HepG2 (cell line): ENCODE data around the gene SRCIN1. TPM values are rescaled to one million over a fixed set of nuclear protein-coding genes. Genes with fewer than 3 reads are reported as not detected.

Experiments
- ATAC-seq: fragments of 200-7000 bp; cut with Tn5 transposase; 3 replicates; pipeline ENCODE4 v1.9.1; 2020; ENCODE audit warnings: mild to moderate bottlenecking, moderate library complexity
- BruUV-seq: library from RNA; stranded (reverse); fragments of 400-500 nt; replicated peaks from 2 replicates; lab custom pipeline; 2021; lab: Mats Ljungman, UMichigan
- CTCF ChIA-PET: fragments of 300-600 bp; formaldehyde crosslinking; extraction: SDS; loops from one replicate; lab custom pipeline; 2021; ENCODE audit warnings: low total read pairs, inconsistent platforms, low intra/inter-chr PET ratio; lab: Yijun Ruan, JAX
- POLR2A ChIA-PET: fragments of 350-600 bp; sonication (Branson Sonifier 250); formaldehyde crosslinking; loops from one replicate; lab custom pipeline; 2020; ENCODE audit warnings: antibody characterized with exemption, inconsistent platforms; lab: Yijun Ruan, JAX
- DNase-seq: peaks from one replicate; pipeline ENCODE4 v3.0.0-alpha.2; 2015; ENCODE audit warnings: low spot score
- FAIRE-seq: peaks from 3 replicates; lab custom pipeline; 2011; peaks lifted over from hg19 to GRCh38; lab: Jason Lieb, UNC
- H2AFZ ChIP-seq: one replicate; pipeline ENCODE4 v1.6.1; 2011; ENCODE audit warnings: low read length, inconsistent platforms
- H3K27ac ChIP-seq: fragments of 300-600 bp; 3 replicates; pipeline ENCODE4 v1.8.0; 2011; ENCODE audit warnings: mixed run types, mild to moderate bottlenecking, mixed read lengths, low read length, inconsistent platforms; ENCODE audit not compliant: insufficient read depth; ENCODE audit errors: extremely low read length
- H3K27me3 ChIP-seq, 2 experiments: fragments of 200-600 bp in 1 of 2; 2 replicates in 1 of 2; 3 replicates in 1 of 2; pipeline versions ENCODE4 v1.6.0 to v1.8.0; 2011; ENCODE audit warnings: low read length in 2 of 2, mild to moderate bottlenecking in 2 of 2, moderate library complexity in 2 of 2, inconsistent platforms in 1 of 2; ENCODE audit not compliant: insufficient read depth in 2 of 2, control insufficient read depth in 1 of 2
- H3K36me3 ChIP-seq, 2 experiments: fragments of 200-600 bp in 1 of 2; replicated peaks in 1 of 2; 2 replicates in 1 of 2; 3 replicates in 1 of 2; pipeline versions ENCODE4 v1.5.1 to v1.8.0; 2011; ENCODE audit warnings: low read length in 2 of 2, inconsistent platforms in 1 of 2; ENCODE audit not compliant: insufficient read depth in 2 of 2, control insufficient read depth in 1 of 2
- H3K4me1 ChIP-seq: 2 replicates; pipeline ENCODE4 v1.5.1; 2012; ENCODE audit warnings: low read length, inconsistent platforms; ENCODE audit not compliant: insufficient read depth
- H3K4me2 ChIP-seq: 2 replicates; pipeline ENCODE4 v1.6.0; 2011; ENCODE audit warnings: low read depth, low read length, inconsistent platforms
- H3K4me3 ChIP-seq, 3 experiments: fragments of 200-600 bp in 1 of 3; sonication (generic), shearing (Covaris generic) in 1 of 3; replicated peaks in 1 of 3; 2 replicates each; pipeline ENCODE4 v1.5.1; 2011 to 2016; ENCODE audit warnings: low read length in 3 of 3, inconsistent platforms in 2 of 3, low read depth in 2 of 3, mild to moderate bottlenecking in 2 of 3, control low read depth in 1 of 3, mixed read lengths in 1 of 3; ENCODE audit not compliant: insufficient read depth in 1 of 3
- H3K79me2 ChIP-seq: one replicate; pipeline ENCODE4 v1.6.1; 2011; ENCODE audit warnings: low read length, inconsistent platforms; ENCODE audit not compliant: insufficient read depth
- H3K9ac ChIP-seq: 2 replicates; pipeline ENCODE4 v1.6.0; 2011; ENCODE audit warnings: mild to moderate bottlenecking, low read depth, low read length, inconsistent platforms; ENCODE audit not compliant: insufficient read depth
- H3K9me3 ChIP-seq: 2 replicates; pipeline ENCODE4 v1.5.1; 2012; ENCODE audit warnings: mild to moderate bottlenecking, low read length
- H4K20me1 ChIP-seq: 2 replicates; pipeline ENCODE4 v1.6.0; 2011; ENCODE audit warnings: inconsistent platforms, mild to moderate bottlenecking, low read length, moderate library complexity; ENCODE audit not compliant: insufficient read depth
- CC2D1A ChIP-seq: sonication (generic); formaldehyde crosslinking; IDR thresholded peaks from 2 replicates; pipeline ENCODE4 v1.8.1; 2023; ENCODE audit warnings: mild to moderate bottlenecking, missing genetic modification reagents
- HNF1B ChIP-seq: sonication (generic); formaldehyde crosslinking; IDR thresholded peaks from 2 replicates; pipeline ENCODE4 v1.5.1; 2020; ENCODE audit warnings: mild to moderate bottlenecking, moderate library complexity, missing genetic modification reagents
- MTF1 ChIP-seq: sonication (generic); formaldehyde crosslinking; IDR thresholded peaks from 2 replicates; pipeline ENCODE4 v1.5.0; 2020; ENCODE audit warnings: missing genetic modification reagents
- NCOA5 ChIP-seq: sonication (generic); formaldehyde crosslinking; IDR thresholded peaks from 2 replicates; pipeline ENCODE4 v1.4.0; 2020; ENCODE audit warnings: missing genetic modification reagents
- NONO ChIP-seq, 2 experiments: fragments of 450-650 bp in 1 of 2; sonication (generic) in 1 of 2; formaldehyde crosslinking in 1 of 2; IDR thresholded peaks in 1 of 2; conservative IDR thresholded peaks in 1 of 2; 2 replicates each; pipeline versions ENCODE4 v1.6.1 to v1.8.0; 2017 to 2022; ENCODE audit warnings: mild to moderate bottlenecking in 1 of 2, missing genetic modification reagents in 1 of 2, moderate library complexity in 1 of 2
- RARA ChIP-seq: IDR thresholded peaks from 2 replicates; pipeline ENCODE4 v1.6.1; 2016; ENCODE audit warnings: missing genetic modification reagents, missing compliant biosample characterization
- TAF1 ChIP-seq: sonication (generic); formaldehyde crosslinking; IDR thresholded peaks from 2 replicates; pipeline ENCODE4 v1.4.0; 2020; ENCODE audit warnings: missing genetic modification reagents
- ZNF382 ChIP-seq: sonication (generic); formaldehyde crosslinking; IDR thresholded peaks from 2 replicates; pipeline ENCODE4 v1.5.0; 2020; ENCODE audit warnings: missing genetic modification reagents, mild to moderate bottlenecking, borderline replicate concordance
- ZNF547 ChIP-seq: sonication (generic); formaldehyde crosslinking; IDR thresholded peaks from 2 replicates; pipeline ENCODE4 v1.5.1; 2020; ENCODE audit warnings: mild to moderate bottlenecking, missing genetic modification reagents
- ZNF572 ChIP-seq: sonication (generic); formaldehyde crosslinking; IDR thresholded peaks from 2 replicates; pipeline ENCODE4 v1.5.1; 2020; ENCODE audit warnings: mild to moderate bottlenecking, missing genetic modification reagents
- in situ Hi-C: cut with HindIII; loops from 2 replicates; pipeline ENCODE4 v1.10.0; 2017; ENCODE audit warnings: low pct_unique_long_range_greater_than_20kb; ENCODE audit not compliant: extremely low pct_ligation_motif_present
- intact Hi-C: fragments of 100-400 bp; cut with micrococcal nuclease; formaldehyde crosslinking; loops from one replicate; pipeline ENCODE4 v1.10.0; 2022; ENCODE audit not compliant: unreplicated experiment
- polyA plus RNA-seq, 8 experiments: library from polyadenylated mRNA; depleted of rRNA in 3 of 8; stranded (reverse) in 7 of 8; unstranded in 1 of 8; fragments of >200 nt; fragmentation: Illumina TruSeq in 4 of 8; extraction: Trizol in 4 of 8; gene quantifications; 2 replicates each; pipeline versions ENCODE4 v1.2.1 to v1.2.3, GENCODE V29; 2011 to 2016; ENCODE audit warnings: low read depth in 4 of 8, missing spikeins in 1 of 8, mixed read lengths in 1 of 8; ENCODE audit not compliant: insufficient read depth in 1 of 8
- total RNA-seq, 5 experiments: library from RNA; depleted of rRNA; stranded (reverse); fragments of >200 nt; fragmentation: Illumina TruSeq; extraction: Trizol; gene quantifications; 2 replicates each; pipeline ENCODE4 v1.2.3, GENCODE V29; 2016; ENCODE audit warnings: low read depth in 1 of 5
- TF ChIP-seq, protein P1 (sequence below): sonication (generic); formaldehyde crosslinking; IDR thresholded peaks from 2 replicates; pipeline ENCODE4 v1.5.1; 2020; ENCODE audit warnings: mild to moderate bottlenecking, missing genetic modification reagents, borderline replicate concordance
- TF ChIP-seq, protein P2 (sequence below): sonication (generic); formaldehyde crosslinking; IDR thresholded peaks from 2 replicates; pipeline ENCODE4 v1.4.0; 2020; ENCODE audit warnings: missing genetic modification reagents, mild to moderate bottlenecking, borderline replicate concordance

The SRCIN1 gene
- total and polyA plus RNA-seq, 2 of the 13 experiments (the other 11 are each of a cell fraction or from before 2014, with no cell fraction given) = 1.2 to 9.6 TPM

DNA sequence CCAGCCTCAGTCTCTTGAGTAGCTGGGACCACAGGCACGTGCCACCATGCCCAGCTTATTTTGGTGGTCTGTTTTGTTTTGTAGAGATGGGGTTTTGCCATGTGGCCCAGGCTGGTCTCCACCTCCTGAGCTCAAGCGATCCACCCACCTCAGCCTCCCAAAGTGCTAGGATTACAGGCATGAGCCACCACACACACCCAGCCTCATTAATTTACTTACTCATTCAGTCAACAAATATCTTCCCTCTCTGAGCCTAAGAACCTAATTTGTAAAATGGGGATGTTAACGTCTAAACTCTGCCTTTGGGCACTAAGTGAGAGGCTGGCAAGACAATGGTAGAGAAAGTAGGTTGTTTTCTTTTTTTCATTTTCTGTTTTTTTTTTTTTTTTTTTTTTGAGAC is 22.6 kb downstream of the SRCIN1 start (continued):
- TF ChIP-seq, protein P1, sequence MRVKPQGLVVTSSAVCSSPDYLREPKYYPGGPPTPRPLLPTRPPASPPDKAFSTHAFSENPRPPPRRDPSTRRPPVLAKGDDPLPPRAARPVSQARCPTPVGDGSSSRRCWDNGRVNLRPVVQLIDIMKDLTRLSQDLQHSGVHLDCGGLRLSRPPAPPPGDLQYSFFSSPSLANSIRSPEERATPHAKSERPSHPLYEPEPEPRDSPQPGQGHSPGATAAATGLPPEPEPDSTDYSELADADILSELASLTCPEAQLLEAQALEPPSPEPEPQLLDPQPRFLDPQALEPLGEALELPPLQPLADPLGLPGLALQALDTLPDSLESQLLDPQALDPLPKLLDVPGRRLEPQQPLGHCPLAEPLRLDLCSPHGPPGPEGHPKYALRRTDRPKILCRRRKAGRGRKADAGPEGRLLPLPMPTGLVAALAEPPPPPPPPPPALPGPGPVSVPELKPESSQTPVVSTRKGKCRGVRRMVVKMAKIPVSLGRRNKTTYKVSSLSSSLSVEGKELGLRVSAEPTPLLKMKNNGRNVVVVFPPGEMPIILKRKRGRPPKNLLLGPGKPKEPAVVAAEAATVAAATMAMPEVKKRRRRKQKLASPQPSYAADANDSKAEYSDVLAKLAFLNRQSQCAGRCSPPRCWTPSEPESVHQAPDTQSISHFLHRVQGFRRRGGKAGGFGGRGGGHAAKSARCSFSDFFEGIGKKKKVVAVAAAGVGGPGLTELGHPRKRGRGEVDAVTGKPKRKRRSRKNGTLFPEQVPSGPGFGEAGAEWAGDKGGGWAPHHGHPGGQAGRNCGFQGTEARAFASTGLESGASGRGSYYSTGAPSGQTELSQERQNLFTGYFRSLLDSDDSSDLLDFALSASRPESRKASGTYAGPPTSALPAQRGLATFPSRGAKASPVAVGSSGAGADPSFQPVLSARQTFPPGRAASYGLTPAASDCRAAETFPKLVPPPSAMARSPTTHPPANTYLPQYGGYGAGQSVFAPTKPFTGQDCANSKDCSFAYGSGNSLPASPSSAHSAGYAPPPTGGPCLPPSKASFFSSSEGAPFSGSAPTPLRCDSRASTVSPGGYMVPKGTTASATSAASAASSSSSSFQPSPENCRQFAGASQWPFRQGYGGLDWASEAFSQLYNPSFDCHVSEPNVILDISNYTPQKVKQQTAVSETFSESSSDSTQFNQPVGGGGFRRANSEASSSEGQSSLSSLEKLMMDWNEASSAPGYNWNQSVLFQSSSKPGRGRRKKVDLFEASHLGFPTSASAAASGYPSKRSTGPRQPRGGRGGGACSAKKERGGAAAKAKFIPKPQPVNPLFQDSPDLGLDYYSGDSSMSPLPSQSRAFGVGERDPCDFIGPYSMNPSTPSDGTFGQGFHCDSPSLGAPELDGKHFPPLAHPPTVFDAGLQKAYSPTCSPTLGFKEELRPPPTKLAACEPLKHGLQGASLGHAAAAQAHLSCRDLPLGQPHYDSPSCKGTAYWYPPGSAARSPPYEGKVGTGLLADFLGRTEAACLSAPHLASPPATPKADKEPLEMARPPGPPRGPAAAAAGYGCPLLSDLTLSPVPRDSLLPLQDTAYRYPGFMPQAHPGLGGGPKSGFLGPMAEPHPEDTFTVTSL (CRISPR knock-in tag) = no peak
- TF ChIP-seq ZNF382 (CRISPR knock-in tag) = no peak
- no peak for TF ChIP-seq CC2D1A (CRISPR knock-in tag)
- TF ChIP-seq MTF1 = no peak
- TF ChIP-seq ZNF547 = no peak
- TF ChIP-seq TAF1 (CRISPR knock-in tag) = no peak

DNA sequence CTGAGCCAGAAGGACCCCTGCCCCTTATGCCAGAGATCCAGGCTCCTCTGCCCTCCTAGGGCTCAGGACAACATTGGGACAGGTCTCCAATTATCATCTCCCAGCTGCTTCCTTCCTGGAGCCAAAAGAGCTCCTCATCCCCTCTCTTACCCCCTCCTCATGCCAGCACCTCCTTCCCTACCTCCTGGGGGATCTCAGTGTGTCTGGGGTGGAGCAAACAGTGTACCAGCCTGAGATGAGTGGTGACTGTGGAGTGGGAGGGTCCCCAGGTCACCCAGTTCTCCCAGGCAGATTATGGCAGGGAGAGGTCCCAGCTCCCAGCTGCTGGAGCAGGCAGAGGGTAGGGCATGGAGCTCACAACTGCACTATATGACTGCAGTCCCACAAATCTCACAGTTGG is 23.7 kb downstream of the SRCIN1 start:
- peaks cover 40% of the 10 kb centered on the region for H3K4me1 ChIP-seq
- CTCF ChIA-PET = interaction anchor here (1.2 kb wide), 1 partner anchor 81 kb away, joined by 3 read pairs; no protein-coding TSS in a partner anchor
- no peak overlapping the region for H3K27ac ChIP-seq
- intact Hi-C loops (no loop called here), in situ Hi-C loops (no loop called here)
- H3K4me3 ChIP-seq = no peak overlapping the region
- H2AFZ ChIP-seq = no peak overlapping the region
- H3K9me3 ChIP-seq = no peaks in the 10 kb centered on the region
- no peak for DNase-seq
- peaks cover 3 to 39% of the 10 kb centered on the region in 2 experiments; a peak in 4 of 5 replicates for H3K27me3 ChIP-seq
- H3K4me2 ChIP-seq = no peak overlapping the region
- 0 out of 2 replicates have a peak, but pooled peaks have one; percentile 24 for TF ChIP-seq HNF1B (CRISPR knock-in tag)
- no peak for TF ChIP-seq NONO (IDR thresholded peaks at IDR 0.05)
- 0 out of 2 replicates have a peak, but pooled peaks have one; percentile 54 for TF ChIP-seq NONO (CRISPR knock-in tag; conservative IDR thresholded peaks at IDR 0.05)
- TF ChIP-seq, protein P2, sequence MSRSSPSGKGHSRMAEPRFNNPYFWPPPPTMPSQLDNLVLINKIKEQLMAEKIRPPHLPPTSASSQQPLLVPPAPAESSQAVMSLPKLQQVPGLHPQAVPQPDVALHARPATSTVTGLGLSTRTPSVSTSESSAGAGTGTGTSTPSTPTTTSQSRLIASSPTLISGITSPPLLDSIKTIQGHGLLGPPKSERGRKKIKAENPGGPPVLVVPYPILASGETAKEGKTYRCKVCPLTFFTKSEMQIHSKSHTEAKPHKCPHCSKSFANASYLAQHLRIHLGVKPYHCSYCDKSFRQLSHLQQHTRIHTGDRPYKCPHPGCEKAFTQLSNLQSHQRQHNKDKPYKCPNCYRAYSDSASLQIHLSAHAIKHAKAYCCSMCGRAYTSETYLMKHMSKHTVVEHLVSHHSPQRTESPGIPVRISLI = no peak
- TF ChIP-seq NCOA5 (CRISPR knock-in tag) = no peak
- TF ChIP-seq ZNF572 (CRISPR knock-in tag) = 0 out of 2 replicates have a peak, but pooled peaks have one; percentile 22
- TF ChIP-seq RARA (CRISPR knock-in tag) = no peak
- POLR2A ChIA-PET = interaction anchor here (1.1 to 1.2 kb wide), 2 partner anchors 32 to 81 kb away, joined by 3 read pairs; no protein-coding TSS in a partner anchor
- FAIRE-seq = no peak
- ATAC-seq = no peak
- no peak overlapping the region for H3K9ac ChIP-seq
- peaks cover 26% of the 10 kb centered on the region; the same call in 1 of the 2 replicates for H4K20me1 ChIP-seq
- no peaks in the 10 kb centered on the region for H3K79me2 ChIP-seq
- H3K36me3 ChIP-seq = no peaks in the 10 kb centered on the region
- no TSS peak for BruUV-seq
